Activated CD8-positive, alpha-beta memory T cell treated with anti-CD3 and anti-CD28 coated beads, Interleukin-2, amount 50 U/mL, for 48 hours (primary cell): ENCODE results near the gene C14orf119.
"Not testable (repeated sequence)": the region's sequence is repeated elsewhere in the genome, so short reads cannot be mapped to it uniquely, and the experiment has no call there.

ENCODE experiments used
- DNase-seq: peaks from one replicate; pipeline ENCODE4 v3.0.0-alpha.2; 2020

C14orf119 gene

GRCh38 chr14:23091294-23092225 is 3.7 kb upstream of the C14orf119 start:
- peak; percentile 28 for DNase-seq

GRCh38 chr14:23093104-23093503 is 2.2 kb upstream of the C14orf119 start:
- no peak for DNase-seq

- DNase-seq, result no peak
Observed at GRCh38 chr14:23093526-23093925, 1.8 kb upstream of the C14orf119 start.

GRCh38 chr14:23093991-23094665 is 1.2 kb upstream of the C14orf119 start:
- peak; percentile 42 for DNase-seq

GRCh38 chr14:23094666-23095195 is 574 bp upstream of the C14orf119 start, which contains the start of gene ACIN1:
Gene ACIN1, minus strand, starts transcription at chr14:23095136. Its CDS starts 24 bp downstream, at chr14:23095112.
- DNase-seq, result peak; percentile 98

- peak; percentile 42 for DNase-seq
Observed at GRCh38 chr14:23097786-23098185, 2.5 kb downstream of the C14orf119 start.

GRCh38 chr14:23099212-23099861 is 4.0 kb downstream of the C14orf119 start:
- no peak for DNase-seq

GRCh38 chr14:23101213-23101970 is 6.1 kb downstream of the C14orf119 start:
- DNase-seq, result no peak

GRCh38 chr14:23101986-23102625 is 6.8 kb downstream of the C14orf119 start:
- no peak for DNase-seq

- no peak for DNase-seq
Observed at GRCh38 chr14:23102801-23103200, 7.5 kb downstream of the C14orf119 start.

- DNase-seq, result no peak
Observed at GRCh38 chr14:23103581-23103980, 8.3 kb downstream of the C14orf119 start.

GRCh38 chr14:23104070-23104590 is 8.8 kb downstream of the C14orf119 start:
- no peak for DNase-seq

- DNase-seq, result no peak
Observed at GRCh38 chr14:23104591-23105347, 9.5 kb downstream of the C14orf119 start, which contains the start of gene CIROP. Gene CIROP, minus strand, starts transcription at chr14:23104989. Its CDS starts 69 bp downstream, at chr14:23104920.

- DNase-seq, result no peak
Observed at GRCh38 chr14:23105348-23105824, 10.1 kb downstream of the C14orf119 start.

GRCh38 chr14:23106747-23107045 is 11.4 kb downstream of the C14orf119 start:
- no peak for DNase-seq

GRCh38 chr14:23107620-23108019 is 12.3 kb downstream of the C14orf119 start:
- DNase-seq, result not testable (repeated sequence)

GRCh38 chr14:23108169-23108568 is 12.9 kb downstream of the C14orf119 start:
- not testable (repeated sequence) for DNase-seq

- no peak for DNase-seq
Observed at GRCh38 chr14:23109769-23110168, 14.5 kb downstream of the C14orf119 start.

GRCh38 chr14:23110579-23111365 is 15.5 kb downstream of the C14orf119 start:
- no peak for DNase-seq
